ENCODE data around the gene AP1G1. TPM values are rescaled to one million over a fixed set of nuclear protein-coding genes. Genes with fewer than 3 reads are reported as not detected.

The AP1G1 gene
- polyA plus RNA-seq, 1 donor (not counting 4 experiments of a cell fraction or from before 2014, with no cell fraction given): 62.5 TPM

- peaks cover 26% of the 10 kb centered on the region for H3K79me2 ChIP-seq (ENCODE audit: control insufficient read depth, insufficient read depth, low read length)
- peaks cover 3% of the 10 kb centered on the region for H4K20me1 ChIP-seq (ENCODE audit: control insufficient read depth, extremely low read depth, insufficient read depth, low read length)
- DNase-seq (ENCODE audit: low read depth, low spot score) (no peak), FAIRE-seq (no peak)
- H3K9me3 ChIP-seq (ENCODE audit: control insufficient read depth, low read depth, low read length): no peaks in the 10 kb centered on the region
- H3K4me2 ChIP-seq (ENCODE audit: control insufficient read depth, extremely low read depth, insufficient read depth, low read depth, low read length): no peak overlapping the region
- H3K4me3 ChIP-seq (ENCODE audit: control insufficient read depth in 2 of 3, extremely low read depth in 1 of 3, insufficient read depth in 2 of 3, low read depth in 1 of 3, low read length in 3 of 3): no peak overlapping the region
- H3K4me1 ChIP-seq (ENCODE audit: control insufficient read depth, extremely low read depth, insufficient read depth, low read length): no peaks in the 10 kb centered on the region
- H3K27ac ChIP-seq (ENCODE audit: control insufficient read depth, insufficient read depth, low read length): no peak overlapping the region
- peaks cover 4% of the 10 kb centered on the region for H3K9me1 ChIP-seq (ENCODE audit: control insufficient read depth, extremely low read depth, insufficient read depth, low read length)
- no peak overlapping the region for H2AFZ ChIP-seq (ENCODE audit: control insufficient read depth, low read length)
- H3K27me3 ChIP-seq (ENCODE audit: control insufficient read depth, extremely low read depth, insufficient read depth, low read length): no peaks in the 10 kb centered on the region
- H3K36me3 ChIP-seq (ENCODE audit: control insufficient read depth in 2 of 2, extremely low read depth in 1 of 2, insufficient read depth in 2 of 2, low read length in 2 of 2): peaks cover 36 to 43% of the 10 kb centered on the region in 2 experiments
- TF ChIP-seq, protein P1, sequence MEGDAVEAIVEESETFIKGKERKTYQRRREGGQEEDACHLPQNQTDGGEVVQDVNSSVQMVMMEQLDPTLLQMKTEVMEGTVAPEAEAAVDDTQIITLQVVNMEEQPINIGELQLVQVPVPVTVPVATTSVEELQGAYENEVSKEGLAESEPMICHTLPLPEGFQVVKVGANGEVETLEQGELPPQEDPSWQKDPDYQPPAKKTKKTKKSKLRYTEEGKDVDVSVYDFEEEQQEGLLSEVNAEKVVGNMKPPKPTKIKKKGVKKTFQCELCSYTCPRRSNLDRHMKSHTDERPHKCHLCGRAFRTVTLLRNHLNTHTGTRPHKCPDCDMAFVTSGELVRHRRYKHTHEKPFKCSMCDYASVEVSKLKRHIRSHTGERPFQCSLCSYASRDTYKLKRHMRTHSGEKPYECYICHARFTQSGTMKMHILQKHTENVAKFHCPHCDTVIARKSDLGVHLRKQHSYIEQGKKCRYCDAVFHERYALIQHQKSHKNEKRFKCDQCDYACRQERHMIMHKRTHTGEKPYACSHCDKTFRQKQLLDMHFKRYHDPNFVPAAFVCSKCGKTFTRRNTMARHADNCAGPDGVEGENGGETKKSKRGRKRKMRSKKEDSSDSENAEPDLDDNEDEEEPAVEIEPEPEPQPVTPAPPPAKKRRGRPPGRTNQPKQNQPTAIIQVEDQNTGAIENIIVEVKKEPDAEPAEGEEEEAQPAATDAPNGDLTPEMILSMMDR (optimal IDR thresholded peaks at IDR 0.05 in 1 of 3, IDR thresholded peaks at IDR 0.05 in 1 of 3, conservative IDR thresholded peaks at IDR 0.05 in 1 of 3; ENCODE audit: extremely low read depth in 1 of 3, insufficient read depth in 2 of 3, low read length in 3 of 3): no peak
- no peak for TF ChIP-seq EZH2 (IDR thresholded peaks at IDR 0.05; ENCODE audit: low read length)
- H3K9ac ChIP-seq (ENCODE audit: control insufficient read depth, extremely low read depth, insufficient read depth, low read length): no peak overlapping the region
- dilution Hi-C loops (cut with MboI; ENCODE audit: extremely low pct_ligation_motif_present, low sequenced_read_pairs): no loop called here
Measured at GRCh38 chr16:71852561-71852960, 43.9 kb upstream of the AP1G1 start.

GRCh38 chr16:71852158-71852557 is 43.5 kb upstream of the AP1G1 start:
- Histone ChIP-seq H3K9me1 (ENCODE audit: control insufficient read depth, extremely low read depth, insufficient read depth, low read length) (peaks cover 4% of the 10 kb centered on the region), H3K4me1 (ENCODE audit: control insufficient read depth, extremely low read depth, insufficient read depth, low read length) (peaks cover 1% of the 10 kb centered on the region), H4K20me1 (ENCODE audit: control insufficient read depth, extremely low read depth, insufficient read depth, low read length) (peaks cover 3% of the 10 kb centered on the region), H3K9me3 (ENCODE audit: control insufficient read depth, low read depth, low read length) (no peaks in the 10 kb centered on the region), H3K4me3 (ENCODE audit: control insufficient read depth in 2 of 3, extremely low read depth in 1 of 3, insufficient read depth in 2 of 3, low read depth in 1 of 3, low read length in 3 of 3) (no peak overlapping the region), H3K36me3 (ENCODE audit: control insufficient read depth in 2 of 2, extremely low read depth in 1 of 2, insufficient read depth in 2 of 2, low read length in 2 of 2) (peaks cover 36 to 43% of the 10 kb centered on the region in 2 experiments), H3K27ac (ENCODE audit: control insufficient read depth, insufficient read depth, low read length) (no peak overlapping the region), H3K9ac (ENCODE audit: control insufficient read depth, extremely low read depth, insufficient read depth, low read length) (no peak overlapping the region), H3K4me2 (ENCODE audit: control insufficient read depth, extremely low read depth, insufficient read depth, low read depth, low read length) (no peak overlapping the region), H3K27me3 (ENCODE audit: control insufficient read depth, extremely low read depth, insufficient read depth, low read length) (no peaks in the 10 kb centered on the region), H2AFZ (ENCODE audit: control insufficient read depth, low read length) (no peak overlapping the region), H3K79me2 (ENCODE audit: control insufficient read depth, insufficient read depth, low read length) (peaks cover 30% of the 10 kb centered on the region)
- dilution Hi-C loops (cut with MboI; ENCODE audit: extremely low pct_ligation_motif_present, low sequenced_read_pairs): no loop called here
- TF ChIP-seq, protein P1 (optimal IDR thresholded peaks at IDR 0.05 in 1 of 3, IDR thresholded peaks at IDR 0.05 in 1 of 3, conservative IDR thresholded peaks at IDR 0.05 in 1 of 3; ENCODE audit: extremely low read depth in 1 of 3, insufficient read depth in 2 of 3, low read length in 3 of 3): no peak
- TF ChIP-seq EZH2 (IDR thresholded peaks at IDR 0.05; ENCODE audit: low read length): no peak
- FAIRE-seq (no peak), DNase-seq (ENCODE audit: low read depth, low spot score) (no peak)

Data from keratinocyte (primary cell).